Esophagus mucosa (tissue), 1 donor: ENCODE measurements around the gene ASH1L. TPM values are rescaled to one million over a fixed set of nuclear protein-coding genes. Genes with fewer than 3 reads are reported as not detected.
A peak's percentile ranks its signal among the peaks of the same experiment; 100 is the strongest.
"Not testable (repeated sequence)": the region's sequence is repeated elsewhere in the genome, so short reads cannot be mapped to it uniquely, and the experiment has no call there.

ENCODE experiments used
- ATAC-seq: fragments of 200-7000 bp; cut with Tn5 transposase; one replicate; pipeline ENCODE4 v1.9.1; 2020
- total RNA-seq: library from RNA; stranded (reverse); gene quantifications from one replicate; pipeline ENCODE4 v1.2.4, GENCODE V29; 2023
- donor health status: DM: yes; HTN: yes; CAD: no.

Gene ASH1L
- total RNA-seq, 1 donor from 2014 or later: 25.3 TPM

- ATAC-seq: not testable (repeated sequence)
Observed at GRCh38 chr1:155433128-155433830, 129.3 kb downstream of the ASH1L start.

GRCh38 chr1:155424091-155424490 lies 138.5 kb downstream of the ASH1L start:
- no peak for ATAC-seq

GRCh38 chr1:155420788-155421187 lies 141.8 kb downstream of the ASH1L start:
- no peak for ATAC-seq

- ATAC-seq: not testable (repeated sequence)
Observed at GRCh38 chr1:155411840-155412239, 150.8 kb downstream of the ASH1L start.

- no peak for ATAC-seq
Observed at GRCh38 chr1:155410931-155411330, 151.7 kb downstream of the ASH1L start.

GRCh38 chr1:155396874-155397476 lies 165.6 kb downstream of the ASH1L start:
- ATAC-seq: peak; percentile 90

GRCh38 chr1:155392898-155393411 lies 169.6 kb downstream of the ASH1L start:
- peak; percentile 83 for ATAC-seq

- no peak for ATAC-seq
Observed at GRCh38 chr1:155389826-155390225, 172.8 kb downstream of the ASH1L start.

GRCh38 chr1:155385836-155386235 lies 176.8 kb downstream of the ASH1L start:
- ATAC-seq: not testable (repeated sequence)

- peak; percentile 48 for ATAC-seq
Observed at GRCh38 chr1:155383406-155383805, 179.2 kb downstream of the ASH1L start.

GRCh38 chr1:155379631-155380090 lies 182.9 kb downstream of the ASH1L start:
- ATAC-seq: no peak

- ATAC-seq: no peak
Observed at GRCh38 chr1:155379180-155379579, 183.4 kb downstream of the ASH1L start.

GRCh38 chr1:155360051-155360450 lies 202.6 kb downstream of the ASH1L start:
- ATAC-seq: no peak

GRCh38 chr1:155352631-155353030 lies 210.0 kb downstream of the ASH1L start:
- ATAC-seq: no peak

GRCh38 chr1:155342842-155343241 lies 219.8 kb downstream of the ASH1L start:
- ATAC-seq: no peak

GRCh38 chr1:155339515-155340097 lies 223.0 kb downstream of the ASH1L start:
- no peak for ATAC-seq

GRCh38 chr1:155334962-155335361 lies 227.6 kb downstream of the ASH1L start:
- ATAC-seq: no peak

- ATAC-seq: no peak
Observed at GRCh38 chr1:155329980-155330598, 232.5 kb downstream of the ASH1L start.

- not testable (repeated sequence) for ATAC-seq
Observed at GRCh38 chr1:155328856-155329255, 233.7 kb downstream of the ASH1L start.

GRCh38 chr1:155327981-155328380 lies 234.6 kb downstream of the ASH1L start:
- ATAC-seq: no peak

GRCh38 chr1:155326631-155327037 lies 236.0 kb downstream of the ASH1L start:
- no peak for ATAC-seq

- no peak for ATAC-seq
Observed at GRCh38 chr1:155326020-155326526, 236.5 kb downstream of the ASH1L start.

GRCh38 chr1:155325603-155325893 lies 237.1 kb downstream of the ASH1L start:
- ATAC-seq: no peak
